Mucosa of rectum (tissue), 2 donors: ENCODE data around the gene ELP5.

ENCODE experiments used
- H3K27ac ChIP-seq, 2 donors: one replicate each; pipeline ENCODE4 v1.7.0; 2013; ENCODE audit warnings: inconsistent platforms in 2 of 2, low read depth in 2 of 2, low read length in 2 of 2
- H3K27me3 ChIP-seq, 2 donors: one replicate each; pipeline ENCODE4 v1.7.0; 2013; ENCODE audit warnings: low read length in 2 of 2; ENCODE audit not compliant: control insufficient read depth in 2 of 2, insufficient read depth in 2 of 2
- H3K36me3 ChIP-seq, 2 donors: one replicate each; pipeline ENCODE4 v1.7.0; 2013; ENCODE audit warnings: low read length in 2 of 2; ENCODE audit not compliant: control insufficient read depth in 2 of 2, insufficient read depth in 2 of 2
- H3K4me1 ChIP-seq, 2 donors: one replicate each; pipeline ENCODE4 v1.7.0; 2013; ENCODE audit warnings: low read length in 2 of 2, mild to moderate bottlenecking in 1 of 2; ENCODE audit not compliant: control insufficient read depth in 2 of 2, insufficient read depth in 2 of 2
- H3K4me3 ChIP-seq, 2 donors: one replicate each; pipeline ENCODE4 v1.7.0; 2013; ENCODE audit warnings: low read length in 2 of 2
- H3K9ac ChIP-seq, 2 donors: one replicate each; pipeline ENCODE4 v1.7.0; 2013; ENCODE audit warnings: low read length in 2 of 2, low read depth in 1 of 2, mild to moderate bottlenecking in 1 of 2
- H3K9me3 ChIP-seq, 2 donors: one replicate each; pipeline ENCODE4 v1.7.0; 2013; ENCODE audit warnings: low read length in 2 of 2; ENCODE audit not compliant: control insufficient read depth in 2 of 2
- donor health status: healthy.
- donor health status: Normal muscosa, but diverticular disease.

Gene ELP5

DNA sequence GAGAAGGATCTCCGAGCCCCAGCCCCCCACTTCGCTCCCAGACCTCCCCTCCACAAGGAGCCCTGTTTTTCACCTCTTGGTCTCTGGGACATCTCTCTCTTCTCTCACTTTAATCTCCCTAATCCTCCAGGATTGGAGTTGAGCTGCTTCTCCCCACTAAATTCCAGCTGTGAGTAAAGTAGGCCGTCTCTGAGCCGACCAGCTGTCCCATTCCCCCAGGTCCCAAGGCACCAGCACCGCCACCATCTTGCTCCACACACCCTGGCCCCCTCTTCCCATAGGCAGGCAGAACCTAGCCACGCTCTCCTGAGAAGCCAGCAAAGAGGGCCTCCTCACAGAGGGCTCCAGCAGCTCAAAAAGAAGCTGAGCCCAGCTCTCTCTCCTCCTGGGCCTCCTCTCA is 33.3 kb upstream of the ELP5 start:
- H3K27ac ChIP-seq: peak overlapping the region in 1 of 2 donors; percentile 99

DNA sequence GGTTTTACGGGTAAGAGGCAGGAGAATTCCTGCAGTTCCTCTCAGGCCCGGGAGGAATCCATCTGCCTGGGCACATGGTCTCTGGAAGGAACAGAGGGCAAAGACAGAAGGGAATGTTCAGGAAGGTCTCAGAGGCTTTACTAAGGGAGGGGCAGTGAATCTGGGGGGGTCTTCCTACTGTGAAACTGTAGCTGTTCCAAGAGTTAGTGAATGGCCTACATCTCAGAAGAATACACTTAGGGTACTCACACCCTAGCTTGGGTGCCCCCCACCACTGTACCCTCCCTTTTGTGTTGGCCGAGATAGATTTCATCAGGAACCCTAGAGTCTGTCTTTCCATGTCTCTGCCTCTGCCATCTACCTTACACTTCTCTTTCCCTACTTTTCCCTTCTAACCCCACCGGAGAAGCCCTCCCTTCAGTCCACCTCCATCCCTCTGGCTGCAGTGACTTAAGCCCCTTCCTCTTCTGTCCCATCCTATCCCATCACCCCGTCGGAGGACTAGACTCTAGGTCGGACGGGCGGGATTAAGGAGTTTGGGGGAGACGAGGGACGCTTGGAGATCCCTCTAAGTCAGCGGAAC is 32.7 kb upstream of the ELP5 start:
- Histone ChIP-seq H3K36me3 (peaks cover 31 to 33% of the 10 kb centered on the region in 2 donors), H3K27me3 (no peaks in the 10 kb centered on the region), H3K4me1 (peaks cover 41 to 45% of the 10 kb centered on the region in 2 donors), H3K27ac (peak overlapping the region; percentile 99), H3K9me3 (no peaks in the 10 kb centered on the region), H3K4me3 (peak overlapping the region; percentile 84 to 88), H3K9ac (peak overlapping the region; percentile 92 to 98)

More for the DNA sequence above, 33.3 kb upstream of the ELP5 start:
- Histone ChIP-seq H3K27me3 (no peaks in the 10 kb centered on the region), H3K4me1 (peaks cover 45 to 48% of the 10 kb centered on the region in 2 donors), H3K9me3 (no peaks in the 10 kb centered on the region), H3K4me3 (no peak overlapping the region), H3K36me3 (peaks cover 26 to 27% of the 10 kb centered on the region in 2 donors), H3K9ac (no peak overlapping the region)

DNA sequence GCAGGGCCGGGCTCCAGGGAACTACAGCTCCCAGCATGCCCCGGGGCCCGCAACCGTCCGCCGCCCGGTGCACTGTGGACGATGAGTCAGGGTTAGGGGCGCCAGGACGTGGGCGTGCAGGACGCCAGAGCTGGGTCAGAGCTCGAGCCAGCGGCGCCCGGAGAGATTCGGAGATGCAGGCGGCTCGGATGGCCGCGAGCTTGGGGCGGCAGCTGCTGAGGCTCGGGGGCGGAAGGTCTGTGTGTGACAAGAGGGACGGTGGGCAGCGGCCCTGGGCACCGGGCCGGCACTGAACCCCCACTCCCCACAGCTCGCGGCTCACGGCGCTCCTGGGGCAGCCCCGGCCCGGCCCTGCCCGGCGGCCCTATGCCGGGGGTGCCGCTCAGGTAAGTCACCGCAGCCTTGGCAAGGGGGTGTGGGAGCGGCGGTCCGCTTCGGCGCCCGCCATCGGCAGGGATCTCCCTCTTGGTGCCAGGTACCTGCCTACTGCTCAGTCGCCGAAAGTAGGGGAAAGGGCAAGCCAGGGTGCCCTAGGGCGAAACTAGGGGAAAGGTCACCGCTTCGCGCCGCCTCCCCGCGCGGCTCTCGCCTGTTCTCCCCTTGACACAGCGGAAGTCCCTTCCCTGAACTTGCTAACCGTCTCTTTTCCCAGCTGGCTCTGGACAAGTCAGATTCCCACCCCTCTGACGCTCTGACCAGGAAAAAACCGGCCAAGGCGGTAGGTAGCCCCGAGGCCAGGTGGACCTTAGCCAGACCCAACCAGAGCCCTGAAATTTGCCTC is 32.0 kb upstream of the ELP5 start, which contains the start of the genes ACADVL and DLG4:
Gene ACADVL, plus strand, starts transcription at position 127 of the 781 bp plus-strand sequence. Its CDS starts 47 bp downstream, at position 174.
Gene DLG4, minus strand, starts transcription at position 25 of the 781 bp plus-strand sequence.
- peaks cover 41% of the 10 kb centered on the region in 2 donors for H3K4me1 ChIP-seq
- peak within 1 kb of the TSS; percentile 99 for H3K27ac ChIP-seq
- H3K36me3 ChIP-seq: peaks cover 35 to 37% of the 10 kb centered on the region in 2 donors
- peak within 1 kb of the TSS; percentile 92 to 98 for H3K9ac ChIP-seq
- no peaks in the 10 kb centered on the region for H3K27me3 ChIP-seq
- H3K4me3 ChIP-seq: peak within 1 kb of the TSS; percentile 84 to 88
- H3K9me3 ChIP-seq: no peaks in the 10 kb centered on the region

GRCh38 chr17:7220593-7221277 is 31.3 kb upstream of the ELP5 start:
- no peaks in the 10 kb centered on the region for H3K9me3 ChIP-seq
- peaks cover 36 to 41% of the 10 kb centered on the region in 2 donors for H3K4me1 ChIP-seq
- H3K27ac ChIP-seq: peak overlapping the region; percentile 99
- peak overlapping the region; percentile 92 to 98 for H3K9ac ChIP-seq
- peaks cover 40 to 42% of the 10 kb centered on the region in 2 donors for H3K36me3 ChIP-seq
- no peaks in the 10 kb centered on the region for H3K27me3 ChIP-seq
- peak overlapping the region; percentile 84 to 88 for H3K4me3 ChIP-seq

DNA sequence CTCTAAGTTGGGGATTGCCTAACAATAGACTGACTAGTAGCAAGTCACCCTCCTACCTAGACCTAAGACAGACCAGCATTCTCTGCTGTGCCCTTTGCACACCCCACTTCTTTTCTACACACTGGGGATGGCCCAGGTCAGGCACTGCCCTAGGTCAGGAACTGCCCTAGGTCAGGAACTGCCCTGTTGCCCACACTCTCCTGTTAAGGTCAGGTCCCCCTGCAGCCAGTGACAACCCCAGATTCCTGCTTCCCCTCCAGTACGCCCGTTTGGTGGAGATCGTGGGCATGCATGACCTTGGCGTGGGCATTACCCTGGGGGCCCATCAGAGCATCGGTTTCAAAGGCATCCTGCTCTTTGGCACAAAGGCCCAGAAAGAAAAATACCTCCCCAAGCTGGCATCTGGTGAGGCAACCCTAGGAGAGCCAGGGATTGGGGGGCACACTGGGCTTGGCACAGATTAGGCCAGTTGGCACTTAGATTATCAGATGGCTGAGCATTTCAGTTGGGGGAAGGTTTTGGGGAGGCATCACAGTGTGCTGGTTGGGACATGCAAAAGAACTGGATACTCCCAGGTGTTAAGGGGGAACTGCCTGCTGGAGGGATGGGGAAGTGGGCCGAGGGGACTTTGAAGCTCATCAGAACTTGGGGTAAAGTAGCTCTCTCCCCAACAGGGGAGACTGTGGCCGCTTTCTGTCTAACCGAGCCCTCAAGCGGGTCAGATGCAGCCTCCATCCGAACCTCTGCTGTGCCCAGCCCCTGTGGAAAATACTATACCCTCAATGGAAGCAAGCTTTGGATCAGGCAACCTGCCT is 30.5 kb upstream of the ELP5 start:
- Histone ChIP-seq H3K27me3 (no peaks in the 10 kb centered on the region), H3K9ac (peak overlapping the region; percentile 92 to 98), H3K9me3 (no peaks in the 10 kb centered on the region), H3K36me3 (peaks cover 43 to 47% of the 10 kb centered on the region in 2 donors), H3K4me3 (peak overlapping the region; percentile 84 to 88), H3K27ac (peak overlapping the region; percentile 99), H3K4me1 (peaks cover 36 to 38% of the 10 kb centered on the region in 2 donors)

DNA sequence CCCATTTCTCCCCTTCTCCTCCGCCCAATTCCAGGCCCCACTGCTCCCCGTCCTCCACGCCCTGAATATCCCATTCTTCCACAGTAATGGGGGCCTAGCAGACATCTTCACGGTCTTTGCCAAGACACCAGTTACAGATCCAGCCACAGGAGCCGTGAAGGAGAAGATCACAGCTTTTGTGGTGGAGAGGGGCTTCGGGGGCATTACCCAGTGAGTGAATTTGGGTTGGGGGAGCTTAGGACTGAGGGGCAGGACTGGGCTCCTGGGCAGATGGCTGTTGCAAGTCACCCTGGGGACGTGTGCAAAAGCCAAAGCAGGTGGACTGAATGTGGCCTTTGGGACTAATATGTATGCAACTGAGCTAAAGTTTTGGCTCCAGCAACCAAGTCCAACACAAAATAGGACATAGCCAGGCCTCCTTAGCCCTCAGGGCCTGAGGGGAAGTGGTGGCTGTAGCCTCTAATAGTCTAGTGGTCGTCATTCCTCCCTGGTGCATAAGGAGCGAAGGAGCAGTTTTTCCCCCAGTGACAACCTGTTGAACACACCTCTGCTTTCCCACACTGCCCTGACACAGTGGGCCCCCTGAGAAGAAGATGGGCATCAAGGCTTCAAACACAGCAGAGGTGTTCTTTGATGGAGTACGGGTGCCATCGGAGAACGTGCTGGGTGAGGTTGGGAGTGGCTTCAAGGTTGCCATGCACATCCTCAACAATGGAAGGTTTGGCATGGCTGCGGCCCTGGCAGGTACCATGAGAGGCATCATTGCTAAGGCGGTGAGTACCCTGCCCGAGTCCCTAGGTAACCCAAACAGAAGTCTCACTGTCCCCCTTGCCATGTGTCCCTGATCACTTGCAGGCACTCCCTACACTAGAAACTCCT is 29.7 kb upstream of the ELP5 start:
- Histone ChIP-seq H3K36me3 (peaks cover 51 to 56% of the 10 kb centered on the region in 2 donors), H3K27me3 (no peaks in the 10 kb centered on the region), H3K9me3 (no peaks in the 10 kb centered on the region), H3K4me3 (no peak overlapping the region), H3K9ac (peak overlapping the region in 1 of 2 donors; percentile 32), H3K27ac (no peak overlapping the region), H3K4me1 (peaks cover 36 to 38% of the 10 kb centered on the region in 2 donors)

- Histone ChIP-seq H3K27me3 (no peaks in the 10 kb centered on the region), H3K4me1 (peaks cover 34% of the 10 kb centered on the region in 2 donors), H3K36me3 (peaks cover 54 to 61% of the 10 kb centered on the region in 2 donors), H3K4me3 (no peak overlapping the region), H3K27ac (no peak overlapping the region), H3K9me3 (no peaks in the 10 kb centered on the region), H3K9ac (no peak overlapping the region)
Observed at GRCh38 chr17:7222972-7223292, 29.1 kb upstream of the ELP5 start.

- Histone ChIP-seq H3K36me3 (peaks cover 58 to 65% of the 10 kb centered on the region in 2 donors), H3K4me3 (no peak overlapping the region), H3K27me3 (no peaks in the 10 kb centered on the region), H3K27ac (no peak overlapping the region), H3K9me3 (no peaks in the 10 kb centered on the region), H3K4me1 (peaks cover 30 to 34% of the 10 kb centered on the region in 2 donors), H3K9ac (no peak overlapping the region)
Observed at GRCh38 chr17:7223375-7223774, 28.6 kb upstream of the ELP5 start.

DNA sequence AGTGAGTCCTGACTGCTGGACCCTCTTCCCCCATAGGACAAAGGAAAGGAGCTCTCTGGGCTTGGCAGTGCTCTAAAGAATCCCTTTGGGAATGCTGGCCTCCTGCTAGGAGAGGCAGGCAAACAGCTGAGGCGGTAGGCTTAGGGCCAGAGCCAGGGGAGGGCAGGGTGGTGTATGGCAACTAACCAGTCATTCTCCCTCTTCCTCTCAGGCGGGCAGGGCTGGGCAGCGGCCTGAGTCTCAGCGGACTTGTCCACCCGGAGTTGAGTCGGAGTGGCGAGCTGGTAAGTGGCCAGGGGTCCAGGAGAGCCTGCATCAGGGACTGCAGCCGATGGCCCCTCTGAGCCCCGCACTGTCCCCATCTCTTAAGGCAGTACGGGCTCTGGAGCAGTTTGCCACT is 27.9 kb upstream of the ELP5 start:
- H3K9me3 ChIP-seq: no peaks in the 10 kb centered on the region
- H3K36me3 ChIP-seq: peaks cover 64 to 71% of the 10 kb centered on the region in 2 donors
- no peaks in the 10 kb centered on the region for H3K27me3 ChIP-seq
- H3K27ac ChIP-seq: no peak overlapping the region
- H3K4me1 ChIP-seq: peaks cover 24 to 31% of the 10 kb centered on the region in 2 donors
- no peak overlapping the region for H3K4me3 ChIP-seq
- H3K9ac ChIP-seq: no peak overlapping the region
